GM18505 (cell line): Measurements from ENCODE around the gene PRKCQ.

ENCODE experiments used
- ATAC-seq: cut with Tn5 transposase; IDR thresholded peaks from one replicate; pipeline ENCODE4 v1.9.1; 2021; ENCODE audit not compliant: unreplicated experiment
- POLR2A ChIP-seq: IDR thresholded peaks from 4 replicates; pipeline ENCODE4 v1.6.1; 2011; ENCODE audit warnings: borderline replicate concordance; ENCODE audit not compliant: insufficient read depth, insufficient read length; ENCODE audit errors: extremely low read depth

PRKCQ gene

GRCh38 chr10:6379015-6379776 is 200.9 kb downstream of the PRKCQ start:
- ATAC-seq: no peak
- TF ChIP-seq POLR2A: no peak
